Heart right ventricle (tissue), 16 donors: ENCODE results near the gene LBHD2. TPM values are rescaled to one million over a fixed set of nuclear protein-coding genes. Genes with fewer than 3 reads are reported as not detected.

ENCODE experiments used
- ATAC-seq, 8 donors: fragments of 200-7000 bp; cut with Tn5 transposase; one replicate each; pipeline ENCODE4 v1.9.1; 2020; ENCODE audit warnings: mild to moderate bottlenecking in 8 of 8, moderate library complexity in 8 of 8, moderate number of reproducible peaks in 1 of 8
- DNase-seq, 2 donors: peaks; one replicate each; pipeline ENCODE4 v3.0.0-alpha.2; 2020
- H3K27ac ChIP-seq, 10 donors: fragments of 200-600 bp; sonication (generic) in 2 of 10; one replicate each; pipeline versions ENCODE4 v1.5.0 to v1.8.0; 2020 to 2022; ENCODE audit warnings: mild to moderate bottlenecking in 3 of 10
- H3K27me3 ChIP-seq, 7 donors: fragments of 200-600 bp; one replicate each; pipeline ENCODE4 v1.8.0; 2021 to 2022; ENCODE audit warnings: mild to moderate bottlenecking in 2 of 7
- H3K36me3 ChIP-seq, 9 donors: fragments of 200-600 bp; sonication (generic) in 1 of 9; one replicate each; pipeline versions ENCODE4 v1.5.0 to v1.8.0; 2020 to 2022; ENCODE audit warnings: mild to moderate bottlenecking in 2 of 9
- H3K4me1 ChIP-seq, 9 donors: fragments of 200-600 bp; sonication (generic) in 1 of 9; one replicate each; pipeline versions ENCODE4 v1.5.0 to v1.8.0; 2020 to 2022; ENCODE audit warnings: mild to moderate bottlenecking in 4 of 9
- H3K4me3 ChIP-seq, 10 donors: fragments of 200-600 bp; sonication (generic) in 2 of 10; one replicate each; pipeline versions ENCODE4 v1.5.0 to v1.8.0; 2020 to 2022; ENCODE audit warnings: mild to moderate bottlenecking in 7 of 10, moderate library complexity in 2 of 10
- H3K9me3 ChIP-seq, 11 donors: fragments of 200-600 bp in 10 of 11; sonication (generic) in 2 of 11; one replicate each; pipeline versions ENCODE4 v1.5.0 to v1.8.0; 2013 to 2022; ENCODE audit warnings: mild to moderate bottlenecking in 2 of 11, control low read depth in 1 of 11, moderate library complexity in 1 of 11
- CTCF ChIP-seq, 9 donors: fragments of 200-600 bp; sonication (generic) in 2 of 9; IDR thresholded peaks; one replicate each; pipeline versions ENCODE4 v1.5.0 to v1.8.0; 2021 to 2022; ENCODE audit warnings: antibody characterized with exemption in 9 of 9, mild to moderate bottlenecking in 5 of 9, moderate library complexity in 1 of 9
- whole genome bisulfite sequencing, 2 donors: extraction: QIAGEN DNeasy Blood & Tissue Kit; methylation state at CpG; one replicate each; pipeline ENCODE4 v1.1.7; 2013; ENCODE audit warnings: inconsistent platforms in 1 of 2; 5-methylcytosine and 5-hydroxymethylcytosine counted together
- intact Hi-C, 10 donors: fragments of 100-400 bp; cut with DNase I; formaldehyde crosslinking; loops; one replicate each; pipeline versions ENCODE4 v1.11.1 to v1.14.2; 2022
- polyA plus RNA-seq, 2 donors: library from polyadenylated mRNA; stranded (reverse); fragments of 200-250 nt; gene quantifications; one replicate each; pipeline ENCODE4 v1.2.3, GENCODE V29; 2013
- total RNA-seq, 10 donors: library from RNA; stranded (reverse); fragmentation: NEBNext Ultra II Directional in 3 of 10; extraction: Animal tissue kit (Norgen Biotek cat#: 25700) in 3 of 10; gene quantifications; one replicate each; pipeline versions ENCODE4 v1.2.1 to v1.2.4, GENCODE V29; 2021 to 2023
- donor health status: Arrhythmogenic right ventricular cardiomyopathy.
- donor health status: ischemic (EF 13 %, LVEDD 7.1; RV severe dilation, severe dysfunction).
- donor health status: healthy with polysubstance abuse.
- donor health status: DM: no; HTN: yes; CAD: no.
- donor health status: DM: no; HTN: no; CAD: no.
- donor health status: ischemic (EF 25% LVEDD 6.9; RV normal size, moderate dysfunction).
- donor health status: ischemic (EF 25% LVEDD 5.7; RV mildly dilated, moderate dysfunction).
- donor health status: healthy.
- donor health status: DM: yes; HTN: yes; CAD: no.
- donor health status: Ischemic cardiomyopathy.
- donor health status: ischemic (EF 35%, LVEDD 5.7; RV mildly dilated, moderate dysfunction).
- donor health status: nonischemic (EF 11% LVEDD 7.7; RV severe dilation, severe dysfunction).
- donor health status: DM: yes; HTN: yes; CAD: no.
- donor health status: PGD.
- donor health status: ischemic (EF 29% LVEDD 5.4; RV normal size, mild dysfunction).
- donor health status: nonischemic (EF 23%, LVEDD 6.1; RV moderate dilation, normal function).

Gene LBHD2
- total and polyA plus RNA-seq, 12 donors = 0.19 TPM; not detected in 11

- H3K9me3 ChIP-seq = no peaks in the 10 kb centered on the region
- no peak for TF ChIP-seq CTCF (IDR thresholded peaks at IDR 0.05)
- no peak for ATAC-seq
- peaks cover 0 to 19% (median 12%) of the 10 kb centered on the region in 9 donors for H3K4me1 ChIP-seq
- no peak overlapping the region for H3K4me3 ChIP-seq
- H3K27ac ChIP-seq = no peak overlapping the region
- no peaks in the 10 kb centered on the region for H3K36me3 ChIP-seq
- DNase-seq = peak in 1 of 2 donors; percentile 7
- peaks cover 0 to 48% (median 34%) of the 10 kb centered on the region in 7 donors for H3K27me3 ChIP-seq
- intact Hi-C loops = loop anchor here in 1 of 10 donors (5.0 kb wide), 1 partner anchor 212 kb away; no protein-coding TSS in a partner anchor
- WGBS, 2 donors = 88 to 91% methylated on average over 6 of the region's 6 CpGs
Observed at GRCh38 chr14:103088921-103089320, 4.9 kb downstream of the LBHD2 start.

- Histone ChIP-seq H3K27ac (no peak overlapping the region), H3K4me3 (no peak overlapping the region), H3K9me3 (no peaks in the 10 kb centered on the region), H3K36me3 (no peaks in the 10 kb centered on the region), H3K27me3 (peaks cover 0 to 41% (median 27%) of the 10 kb centered on the region in 7 donors), H3K4me1 (peaks cover 0 to 22% (median 11%) of the 10 kb centered on the region in 9 donors)
- peak in 1 of 2 donors; percentile 8 for DNase-seq
- intact Hi-C loops = loop anchor here in 2 of 10 donors (1.0 to 10.0 kb wide), 3 partner anchors 46 to 395 kb away; no protein-coding TSS in a partner anchor
- ATAC-seq = no peak
- WGBS, 2 donors = 77 to 81% methylated on average over 28 of the region's 28 CpGs
- no peak for TF ChIP-seq CTCF (IDR thresholded peaks at IDR 0.05)
Observed at GRCh38 chr14:103089386-103090335, 5.7 kb downstream of the LBHD2 start.

DNA sequence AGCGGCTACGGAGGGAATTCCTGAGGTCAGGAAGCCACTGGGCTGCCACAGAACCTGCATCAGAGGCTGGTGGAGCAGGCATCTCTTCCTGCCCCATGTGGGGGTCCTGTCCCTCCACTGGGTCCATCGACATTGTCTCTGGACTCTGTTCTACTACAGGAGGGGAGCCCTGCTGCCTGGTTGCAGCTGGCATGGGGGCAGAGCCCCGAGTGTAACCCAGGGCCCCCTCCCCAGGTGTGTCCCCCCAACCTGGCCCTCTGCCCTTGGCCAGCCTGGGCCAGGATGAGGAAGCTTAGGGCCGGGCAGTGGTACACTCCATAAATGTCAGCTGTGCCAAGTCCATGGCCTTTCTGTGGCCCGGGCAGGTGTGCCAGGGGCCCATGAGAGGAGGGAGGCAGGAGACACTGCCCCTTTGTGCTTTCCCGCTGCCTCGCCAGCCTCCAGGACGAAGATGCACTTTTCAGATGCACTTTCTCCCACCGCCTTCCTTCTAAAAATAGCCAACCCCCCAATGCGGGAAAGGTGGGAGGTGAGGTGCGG, 6.5 kb downstream of the LBHD2 start:
- 83 to 84% methylated on average over 12 of the region's 12 CpGs for WGBS, 2 donors
- no peaks in the 10 kb centered on the region for H3K36me3 ChIP-seq
- peaks cover 0 to 2% (median 0%) of the 10 kb centered on the region in 11 donors for H3K9me3 ChIP-seq
- no peak overlapping the region for H3K27ac ChIP-seq
- H3K4me1 ChIP-seq = peaks cover 0 to 27% (median 12%) of the 10 kb centered on the region in 9 donors
- no peak for ATAC-seq
- intact Hi-C loops = loop anchor here in 2 of 10 donors (1.0 to 10.0 kb wide), 2 partner anchors 47 to 396 kb away; no protein-coding TSS in a partner anchor
- H3K27me3 ChIP-seq = peaks cover 0 to 32% (median 18%) of the 10 kb centered on the region in 7 donors
- H3K4me3 ChIP-seq = no peak overlapping the region
- no peak for TF ChIP-seq CTCF (IDR thresholded peaks at IDR 0.05)
- peak in 1 of 2 donors; percentile 10 for DNase-seq
